HG03159 (cell line): ENCODE results near the gene SUCLG2.

ENCODE experiments used
- ATAC-seq: cut with Tn5 transposase; IDR thresholded peaks from one replicate; pipeline ENCODE4 v1.9.1; 2021; ENCODE audit warnings: mild to moderate bottlenecking, moderate library complexity; ENCODE audit not compliant: unreplicated experiment

SUCLG2 gene

GRCh38 chr3:67521053-67521646 lies 133.3 kb downstream of the SUCLG2 start:
- ATAC-seq: peak; percentile 79

GRCh38 chr3:67518236-67518635 lies 136.2 kb downstream of the SUCLG2 start:
- ATAC-seq: no peak

GRCh38 chr3:67517781-67518180 lies 136.6 kb downstream of the SUCLG2 start:
- no peak for ATAC-seq

- ATAC-seq: no peak
Measured at GRCh38 chr3:67516496-67516895, 137.9 kb downstream of the SUCLG2 start.

GRCh38 chr3:67515778-67516177 lies 138.6 kb downstream of the SUCLG2 start:
- no peak for ATAC-seq

- no peak for ATAC-seq
Measured at GRCh38 chr3:67509471-67510075, 144.8 kb downstream of the SUCLG2 start.

- ATAC-seq: no peak
Measured at GRCh38 chr3:67507584-67507983, 146.8 kb downstream of the SUCLG2 start.

GRCh38 chr3:67500709-67501108 lies 153.7 kb downstream of the SUCLG2 start:
- no peak for ATAC-seq

GRCh38 chr3:67497746-67498145 lies 156.7 kb downstream of the SUCLG2 start:
- no peak for ATAC-seq

- ATAC-seq: no peak
Measured at GRCh38 chr3:67495751-67496150, 158.7 kb downstream of the SUCLG2 start.

GRCh38 chr3:67493808-67494207 lies 160.6 kb downstream of the SUCLG2 start:
- ATAC-seq: no peak

GRCh38 chr3:67490658-67491057 lies 163.8 kb downstream of the SUCLG2 start:
- ATAC-seq: no peak

GRCh38 chr3:67489816-67490215 lies 164.6 kb downstream of the SUCLG2 start:
- ATAC-seq: no peak

GRCh38 chr3:67487564-67488114 lies 166.8 kb downstream of the SUCLG2 start:
- ATAC-seq: no peak

GRCh38 chr3:67486883-67487282 lies 167.5 kb downstream of the SUCLG2 start:
- no peak for ATAC-seq

- ATAC-seq: no peak
Measured at GRCh38 chr3:67484085-67484484, 170.3 kb downstream of the SUCLG2 start.

- no peak for ATAC-seq
Measured at GRCh38 chr3:67481126-67481525, 173.3 kb downstream of the SUCLG2 start.

- ATAC-seq: no peak
Measured at GRCh38 chr3:67478423-67478822, 176.0 kb downstream of the SUCLG2 start.

GRCh38 chr3:67474311-67474710 lies 180.1 kb downstream of the SUCLG2 start:
- ATAC-seq: no peak

- no peak for ATAC-seq
Measured at GRCh38 chr3:67472674-67473201, 181.7 kb downstream of the SUCLG2 start.

- ATAC-seq: no peak
Measured at GRCh38 chr3:67470207-67470606, 184.2 kb downstream of the SUCLG2 start.

GRCh38 chr3:67468511-67468910 lies 185.9 kb downstream of the SUCLG2 start:
- ATAC-seq: no peak
